ENCODE measurements around the gene KATNAL1.

The KATNAL1 gene

DNA sequence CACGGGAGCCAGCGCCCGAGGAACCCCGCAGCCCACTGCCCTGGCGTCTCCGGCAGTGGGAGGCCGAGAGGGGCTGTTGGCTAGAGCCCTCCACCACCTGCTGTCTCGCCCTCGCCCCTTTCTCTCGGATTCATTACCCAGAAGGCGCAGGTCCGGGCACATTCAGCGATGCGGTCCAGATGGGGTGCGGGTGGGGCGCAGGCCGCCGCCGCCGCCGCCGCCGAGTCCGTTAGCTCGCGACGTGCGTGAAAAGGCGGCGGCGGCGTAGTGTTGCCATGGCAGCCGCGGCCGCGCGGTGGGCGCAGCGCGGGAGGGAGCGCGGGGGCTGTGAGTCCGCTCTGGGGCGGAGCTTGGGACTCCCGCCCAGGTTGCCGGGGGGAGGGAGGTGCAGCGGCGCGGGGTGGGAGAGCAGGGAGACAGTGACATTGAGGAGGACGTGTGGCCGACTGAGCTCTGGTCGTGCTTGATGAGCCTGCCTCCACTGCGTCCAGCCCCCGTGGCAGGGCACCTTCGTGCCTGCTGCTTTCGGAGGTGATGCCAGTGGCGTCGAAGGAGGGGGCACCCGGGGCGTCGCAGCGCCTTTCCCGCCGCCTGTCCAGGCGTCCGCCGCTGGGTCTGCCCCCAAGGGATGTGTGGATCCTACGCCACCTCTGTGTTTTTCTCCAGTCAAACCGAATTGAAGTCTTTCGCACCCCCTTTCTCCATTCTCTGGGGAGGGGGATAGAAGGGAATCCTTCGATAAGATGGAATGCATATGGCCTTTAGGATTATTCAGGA lies at the start of gene KATNAL1:
Gene KATNAL1, minus strand, starts transcription at position 358 of the 777 bp plus-strand sequence. CDS start 23,774 bp downstream, outside the sequence.
- intact Hi-C loops (cut with micrococcal nuclease), result loop anchor here (2.0 to 5.0 kb wide), 2 partner anchors 100 to 309 kb away; partner anchors contain the start of gene USPL1
- H3K27me3 Mint-ChIP-seq, result no peaks in the 10 kb centered on the region
- peak within 1 kb of the TSS; percentile 92 for H3K4me3 Mint-ChIP-seq
- peaks cover 46% of the 10 kb centered on the region for H3K4me1 Mint-ChIP-seq (ENCODE audit: low read depth)
- peaks cover 12% of the 10 kb centered on the region for H3K36me3 Mint-ChIP-seq (ENCODE audit: low read depth)
- no peaks in the 10 kb centered on the region for H3K9me3 Mint-ChIP-seq
- peak within 1 kb of the TSS; percentile 92 for H3K27ac Mint-ChIP-seq

DNA sequence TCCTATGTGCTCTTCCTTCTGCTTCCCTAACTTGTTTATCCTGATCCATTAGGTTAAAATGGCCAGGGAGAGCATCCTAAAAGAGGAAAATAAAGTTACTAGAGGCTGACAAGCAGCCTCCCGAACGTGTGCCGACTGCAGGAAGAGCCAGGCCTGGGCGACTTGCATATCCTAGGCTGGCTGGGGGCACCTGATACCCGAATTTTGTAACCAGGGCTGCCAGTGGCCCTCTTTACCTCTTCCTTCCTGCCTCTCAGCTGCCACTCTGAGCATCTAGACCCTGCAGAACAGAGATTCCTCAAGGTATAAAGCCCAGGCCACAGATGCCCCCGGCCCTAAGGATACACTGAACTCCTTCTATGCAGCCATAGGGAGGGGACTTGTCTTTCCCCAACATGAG lies 48.5 kb upstream of the KATNAL1 start:
- Mint-ChIP-seq H3K27ac (no peak overlapping the region), H3K36me3 (ENCODE audit: low read depth) (peaks cover 7% of the 10 kb centered on the region), H3K27me3 (no peaks in the 10 kb centered on the region), H3K9me3 (peaks cover 12% of the 10 kb centered on the region), H3K4me1 (ENCODE audit: low read depth) (peaks cover 31% of the 10 kb centered on the region), H3K4me3 (no peak overlapping the region)
- intact Hi-C loops (cut with micrococcal nuclease), result loop anchor here (5.0 to 10.0 kb wide), 3 partner anchors 111 to 229 kb away; partner anchors contain the start of gene HMGB1

DNA sequence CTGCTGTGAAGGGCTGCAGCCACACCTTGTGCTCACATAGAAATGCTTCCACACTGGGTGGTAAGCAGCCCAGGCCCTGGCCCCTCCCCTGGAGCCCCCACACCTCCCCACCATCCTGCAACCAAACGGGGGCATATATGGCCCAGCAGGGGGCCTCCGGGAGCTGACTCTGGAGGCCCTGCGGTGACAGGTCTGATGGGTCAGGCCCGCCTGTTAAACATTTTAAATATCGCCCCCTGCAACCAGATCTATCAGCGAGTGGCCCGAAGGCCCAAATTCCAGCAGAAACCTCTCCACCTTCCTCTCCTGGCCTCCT lies 48.0 kb upstream of the KATNAL1 start:
- H3K27ac Mint-ChIP-seq, result no peak overlapping the region
- H3K27me3 Mint-ChIP-seq, result no peaks in the 10 kb centered on the region
- peaks cover 26% of the 10 kb centered on the region for H3K4me1 Mint-ChIP-seq (ENCODE audit: low read depth)
- intact Hi-C loops (cut with micrococcal nuclease), result loop anchor here (5.0 to 10.0 kb wide), 3 partner anchors 112 to 229 kb away; partner anchors contain the start of gene HMGB1
- peaks cover 12% of the 10 kb centered on the region for H3K9me3 Mint-ChIP-seq
- no peak overlapping the region for H3K4me3 Mint-ChIP-seq
- H3K36me3 Mint-ChIP-seq (ENCODE audit: low read depth), result peaks cover 7% of the 10 kb centered on the region

DNA sequence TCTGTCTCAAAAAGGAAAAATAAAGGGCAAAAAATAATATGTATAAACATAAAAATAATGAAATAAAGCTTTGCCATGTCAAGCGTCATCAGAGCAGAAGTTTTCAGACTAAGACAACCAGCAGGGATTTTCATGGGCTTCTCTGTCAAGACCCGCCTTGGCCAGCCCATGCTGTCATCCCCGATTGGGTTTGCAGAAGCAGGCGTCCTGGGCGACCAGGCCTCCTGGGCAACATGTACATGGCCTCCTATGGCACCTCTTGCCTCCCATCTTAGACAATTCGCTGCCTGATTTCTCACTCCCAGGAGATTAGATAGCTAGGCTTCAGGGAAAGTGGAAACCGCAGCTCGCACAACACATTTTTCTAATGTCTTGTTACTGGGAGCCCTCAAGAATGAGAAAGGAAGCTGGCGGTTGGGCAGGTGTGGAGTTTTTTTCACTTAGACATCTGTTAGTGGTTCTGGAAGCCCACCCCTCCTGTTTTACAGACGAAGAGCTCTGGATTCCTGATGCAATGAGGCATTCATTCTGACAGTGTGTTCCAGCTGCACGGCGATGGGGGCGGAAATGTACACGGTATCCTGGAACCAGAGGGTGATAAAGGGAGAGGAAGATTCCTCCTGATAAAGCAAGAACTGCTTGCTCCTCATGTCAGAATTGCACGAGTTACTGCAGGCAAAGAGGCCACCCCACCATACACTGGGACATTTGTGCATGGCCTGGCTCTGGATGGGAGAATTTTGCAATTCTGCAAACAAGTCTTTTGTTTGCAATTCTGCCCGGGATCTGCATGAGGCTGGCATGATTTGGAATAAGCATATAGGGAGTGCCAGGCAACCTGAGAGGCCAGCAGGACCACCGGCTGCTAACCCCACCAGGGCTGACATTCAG lies 47.4 kb upstream of the KATNAL1 start:
- no peaks in the 10 kb centered on the region for H3K27me3 Mint-ChIP-seq
- H3K4me1 Mint-ChIP-seq (ENCODE audit: low read depth), result peaks cover 20% of the 10 kb centered on the region
- H3K36me3 Mint-ChIP-seq (ENCODE audit: low read depth), result peaks cover 7% of the 10 kb centered on the region
- no peak overlapping the region for H3K27ac Mint-ChIP-seq
- peaks cover 12% of the 10 kb centered on the region for H3K9me3 Mint-ChIP-seq
- H3K4me3 Mint-ChIP-seq, result no peak overlapping the region
- intact Hi-C loops (cut with micrococcal nuclease), result loop anchor here (5.0 to 10.0 kb wide), 3 partner anchors 113 to 230 kb away; partner anchors contain the start of gene HMGB1

DNA sequence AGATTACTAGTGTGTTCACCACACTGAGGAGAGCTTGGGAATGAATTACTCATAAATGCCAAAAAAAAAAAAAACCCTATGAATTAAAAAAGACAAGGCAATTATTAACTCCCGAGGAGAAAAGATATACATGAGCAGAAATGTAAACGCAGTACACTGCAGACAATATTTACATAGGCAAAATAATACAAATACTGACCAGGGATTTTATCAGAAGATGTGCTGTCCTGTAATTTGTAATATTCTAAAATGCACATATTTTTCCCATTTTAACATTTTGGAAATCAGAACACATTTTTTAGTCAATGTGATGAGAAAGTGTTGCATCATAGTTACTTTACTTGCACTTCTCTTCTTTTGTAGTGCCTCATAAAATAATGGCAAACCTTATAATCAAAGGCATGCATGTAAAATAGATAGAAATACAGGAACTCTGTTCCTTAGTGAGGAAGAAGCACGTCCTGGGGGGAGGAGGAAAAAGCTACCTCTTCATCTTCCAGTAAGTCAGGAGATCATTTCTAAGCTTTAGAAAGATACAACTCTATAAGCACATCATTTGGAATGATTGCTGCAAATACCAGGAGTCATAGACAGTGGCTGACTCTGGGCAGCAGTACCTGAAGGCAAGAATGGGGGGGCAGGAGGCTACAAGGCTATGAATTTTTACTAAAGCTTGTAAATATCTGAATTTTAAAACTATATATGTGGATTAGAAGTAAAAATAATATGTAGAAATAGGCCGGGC lies 46.3 kb upstream of the KATNAL1 start:
- H3K4me3 Mint-ChIP-seq, result no peak overlapping the region
- peaks cover 11% of the 10 kb centered on the region for H3K4me1 Mint-ChIP-seq (ENCODE audit: low read depth)
- intact Hi-C loops (cut with micrococcal nuclease), result loop anchor here (10.0 kb wide), 1 partner anchor 231 kb away; no protein-coding TSS in a partner anchor
- peaks cover 7% of the 10 kb centered on the region for H3K36me3 Mint-ChIP-seq (ENCODE audit: low read depth)
- H3K27ac Mint-ChIP-seq, result no peak overlapping the region
- H3K9me3 Mint-ChIP-seq, result peaks cover 12% of the 10 kb centered on the region
- no peaks in the 10 kb centered on the region for H3K27me3 Mint-ChIP-seq

DNA sequence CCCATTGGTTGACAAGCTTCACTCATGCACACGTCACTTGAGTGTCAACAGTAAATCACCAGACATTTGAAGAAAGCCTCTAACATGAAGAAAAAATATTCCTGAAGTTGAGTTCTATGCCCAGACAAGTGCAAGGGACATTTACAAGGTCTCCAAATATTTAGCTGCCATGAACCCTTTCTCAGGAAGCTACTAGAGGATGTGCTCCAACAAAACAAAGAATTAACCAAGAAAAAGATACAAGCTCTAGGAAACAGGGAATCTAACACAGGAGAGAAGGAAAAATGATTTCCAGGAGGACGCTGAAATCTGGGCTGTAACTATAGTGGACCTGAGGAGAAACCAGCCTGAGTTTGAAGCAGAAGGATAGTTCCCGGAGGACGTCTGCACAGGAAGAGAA lies 45.7 kb upstream of the KATNAL1 start:
- no peaks in the 10 kb centered on the region for H3K27me3 Mint-ChIP-seq
- intact Hi-C loops (cut with micrococcal nuclease), result loop anchor here (10.0 kb wide), 1 partner anchor 232 kb away; no protein-coding TSS in a partner anchor
- H3K9me3 Mint-ChIP-seq, result peaks cover 12% of the 10 kb centered on the region
- H3K36me3 Mint-ChIP-seq (ENCODE audit: low read depth), result peaks cover 7% of the 10 kb centered on the region
- no peak overlapping the region for H3K27ac Mint-ChIP-seq
- H3K4me3 Mint-ChIP-seq, result no peak overlapping the region
- peaks cover 5% of the 10 kb centered on the region for H3K4me1 Mint-ChIP-seq (ENCODE audit: low read depth)

DNA sequence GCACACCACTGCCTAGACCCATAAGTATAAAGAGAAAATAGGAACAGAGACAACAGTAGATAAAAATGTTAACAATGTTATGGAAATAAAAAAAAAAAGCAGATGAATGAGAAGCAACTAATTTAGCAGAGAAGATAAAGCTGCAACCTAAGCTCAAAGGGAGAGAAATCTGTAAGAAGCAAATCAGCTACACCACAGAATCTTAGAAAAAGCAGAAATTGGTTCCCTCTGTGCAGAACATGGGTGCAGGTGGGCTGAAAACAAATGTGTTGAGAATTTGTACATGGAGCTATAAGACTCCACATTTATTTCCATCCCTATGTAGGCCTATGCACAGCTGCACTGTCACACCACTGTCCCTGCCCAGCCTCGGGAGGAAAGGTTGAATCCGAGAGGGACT lies 44.8 kb upstream of the KATNAL1 start:
- Mint-ChIP-seq H3K27me3 (no peaks in the 10 kb centered on the region), H3K4me1 (ENCODE audit: low read depth) (peaks cover under 1% of the 10 kb centered on the region), H3K27ac (no peak overlapping the region), H3K4me3 (no peak overlapping the region), H3K9me3 (peaks cover 12% of the 10 kb centered on the region), H3K36me3 (ENCODE audit: low read depth) (peaks cover 7% of the 10 kb centered on the region)
- intact Hi-C loops (cut with micrococcal nuclease), result loop anchor here (10.0 kb wide), 1 partner anchor 233 kb away; no protein-coding TSS in a partner anchor

DNA sequence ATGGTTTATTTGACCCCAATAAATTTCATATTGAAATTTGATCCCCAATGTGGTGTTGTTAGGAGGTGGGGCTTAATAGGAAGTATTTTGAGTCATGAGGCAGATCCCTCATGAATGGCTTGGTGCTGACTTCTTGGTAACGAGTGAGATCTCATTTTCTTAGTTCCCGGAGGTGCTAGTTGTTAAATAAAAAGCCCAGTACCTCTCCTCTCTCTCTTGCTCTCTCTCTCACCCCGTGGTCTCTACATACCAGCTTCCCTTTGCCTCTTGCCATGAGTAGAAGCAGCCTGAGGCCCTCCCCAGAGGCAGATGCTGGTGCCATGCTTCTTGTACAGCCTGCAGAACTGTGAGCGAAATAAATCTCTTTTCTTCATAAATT lies 39.4 kb upstream of the KATNAL1 start:
- H3K4me1 Mint-ChIP-seq (ENCODE audit: low read depth), result peaks cover 10% of the 10 kb centered on the region
- no peak overlapping the region for H3K4me3 Mint-ChIP-seq
- H3K27ac Mint-ChIP-seq, result no peak overlapping the region
- no peaks in the 10 kb centered on the region for H3K27me3 Mint-ChIP-seq
- H3K9me3 Mint-ChIP-seq, result no peaks in the 10 kb centered on the region
- H3K36me3 Mint-ChIP-seq (ENCODE audit: low read depth), result no peaks in the 10 kb centered on the region
- intact Hi-C loops (cut with micrococcal nuclease), result no loop called here

DNA sequence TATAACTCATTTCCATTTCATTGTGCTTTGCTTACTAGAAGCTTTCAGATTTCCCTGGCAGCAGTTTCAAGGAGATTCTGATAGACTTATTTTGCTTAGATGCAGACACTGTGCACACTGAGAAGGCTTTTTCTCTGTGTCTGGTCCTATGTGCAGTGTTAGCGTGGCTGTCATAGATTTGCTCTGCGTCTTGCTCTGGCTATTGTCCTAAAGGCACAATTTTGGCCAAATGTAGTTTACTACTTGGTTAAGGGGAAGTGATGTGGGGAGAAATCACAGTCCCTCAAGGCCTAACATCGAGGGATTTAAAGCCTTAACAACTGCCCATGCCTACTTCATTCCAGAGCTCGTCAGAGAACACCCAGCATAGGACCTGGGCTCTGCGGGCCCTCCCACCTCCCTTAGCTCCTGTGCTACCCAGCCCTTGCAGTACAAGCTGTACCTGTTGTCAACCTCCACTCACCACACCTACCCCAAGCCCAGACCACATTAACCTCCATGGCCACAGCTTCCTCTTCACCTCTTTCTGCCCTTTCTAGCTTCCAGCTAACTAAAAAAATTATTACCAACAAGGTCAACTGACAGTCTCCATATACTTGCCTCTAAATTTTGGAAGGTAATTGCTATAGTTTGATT lies 38.9 kb upstream of the KATNAL1 start:
- peaks cover 10% of the 10 kb centered on the region for H3K4me1 Mint-ChIP-seq (ENCODE audit: low read depth)
- no peaks in the 10 kb centered on the region for H3K27me3 Mint-ChIP-seq
- H3K27ac Mint-ChIP-seq, result no peak overlapping the region
- no peak overlapping the region for H3K4me3 Mint-ChIP-seq
- H3K36me3 Mint-ChIP-seq (ENCODE audit: low read depth), result no peaks in the 10 kb centered on the region
- H3K9me3 Mint-ChIP-seq, result no peaks in the 10 kb centered on the region
- intact Hi-C loops (cut with micrococcal nuclease), result no loop called here

DNA sequence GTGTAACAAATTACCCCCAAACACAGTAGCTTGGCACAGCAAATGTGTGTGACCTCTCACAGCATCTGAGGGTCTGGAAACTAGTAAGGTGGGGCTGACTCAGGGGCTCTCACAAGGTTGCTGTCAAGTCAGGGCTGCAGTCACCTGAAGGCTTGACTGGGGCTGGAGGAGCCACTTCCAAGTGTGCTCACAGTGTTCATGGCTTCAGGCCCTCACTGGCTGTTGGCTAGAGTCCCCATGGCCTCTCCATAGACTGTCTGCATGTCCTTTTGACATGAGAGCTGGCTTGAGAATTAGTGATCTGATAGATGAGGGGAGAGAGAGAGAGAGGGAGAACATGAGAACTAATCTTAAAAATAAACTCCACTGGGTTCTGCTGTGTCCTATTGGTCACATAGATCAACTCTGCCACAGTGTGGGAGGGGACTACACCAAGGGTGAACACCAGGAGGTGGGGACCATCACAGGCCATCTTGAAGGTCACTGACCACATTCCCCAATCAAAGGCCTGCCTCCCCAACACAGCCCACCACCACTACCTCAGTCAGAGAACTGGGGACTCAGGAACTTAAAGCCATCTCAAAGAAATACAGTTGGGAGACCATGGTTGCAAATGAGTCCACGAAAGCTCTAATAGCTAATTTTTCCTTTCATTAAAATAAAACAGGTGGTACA lies 38.2 kb upstream of the KATNAL1 start:
- H3K27ac Mint-ChIP-seq, result no peak overlapping the region
- peaks cover 15% of the 10 kb centered on the region for H3K4me1 Mint-ChIP-seq (ENCODE audit: low read depth)
- intact Hi-C loops (cut with micrococcal nuclease), result no loop called here
- no peak overlapping the region for H3K4me3 Mint-ChIP-seq
- no peaks in the 10 kb centered on the region for H3K27me3 Mint-ChIP-seq
- H3K9me3 Mint-ChIP-seq, result no peaks in the 10 kb centered on the region
- no peaks in the 10 kb centered on the region for H3K36me3 Mint-ChIP-seq (ENCODE audit: low read depth)

DNA sequence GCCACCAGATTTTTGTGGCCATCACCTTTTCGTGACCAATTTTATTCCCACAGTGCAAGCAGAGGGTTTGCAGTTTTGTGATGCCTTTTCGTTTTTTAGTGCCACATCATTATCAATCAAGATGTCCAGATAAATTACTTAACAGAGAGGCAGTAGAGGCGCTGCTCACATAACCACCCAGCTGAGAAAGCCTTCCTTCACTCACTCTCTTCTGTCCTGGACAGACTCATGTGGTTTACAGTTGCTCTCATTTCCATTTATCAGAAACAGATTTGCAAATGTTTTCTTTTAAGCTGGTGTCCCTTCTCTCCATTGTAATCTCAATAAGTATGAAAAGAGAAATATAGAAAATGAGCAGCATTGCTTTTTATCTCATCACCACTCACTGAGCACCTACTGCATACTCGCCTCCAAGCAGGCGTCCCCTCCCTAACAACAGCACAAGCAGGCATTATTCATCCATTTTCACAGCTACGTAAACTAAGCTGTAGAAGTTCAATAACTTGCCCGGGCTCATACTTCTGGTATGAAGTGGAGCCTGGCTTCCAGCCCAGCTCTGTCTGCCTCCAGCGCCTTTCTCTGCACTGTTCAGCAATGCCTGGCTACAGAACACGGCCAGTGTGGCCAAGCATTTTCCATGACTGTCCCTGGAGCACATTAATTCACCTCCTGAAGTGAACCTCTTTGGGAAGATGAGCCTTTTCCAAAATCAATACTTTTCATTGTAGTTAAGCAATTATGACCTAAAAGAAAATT lies 34.6 kb upstream of the KATNAL1 start:
- H3K27ac Mint-ChIP-seq, result no peak overlapping the region
- no peaks in the 10 kb centered on the region for H3K36me3 Mint-ChIP-seq (ENCODE audit: low read depth)
- H3K4me3 Mint-ChIP-seq, result no peak overlapping the region
- H3K4me1 Mint-ChIP-seq (ENCODE audit: low read depth), result peaks cover 24% of the 10 kb centered on the region
- H3K27me3 Mint-ChIP-seq, result no peaks in the 10 kb centered on the region
- intact Hi-C loops (cut with micrococcal nuclease), result no loop called here
- H3K9me3 Mint-ChIP-seq, result no peaks in the 10 kb centered on the region
